Stimulated activated CD8-positive, alpha-beta memory T cell treated with anti-CD3 and anti-CD28 coated beads, Interleukin-12 subunit alpha, Interleukin-12 subunit beta, amount 100 ng/mL, for 4 hours (primary cell): ENCODE data around the gene GNAO1.

Experiments
- DNase-seq: peaks from one replicate; pipeline ENCODE4 v3.0.0-alpha.2; 2020; ENCODE audit warnings: low read depth

Gene GNAO1

DNA sequence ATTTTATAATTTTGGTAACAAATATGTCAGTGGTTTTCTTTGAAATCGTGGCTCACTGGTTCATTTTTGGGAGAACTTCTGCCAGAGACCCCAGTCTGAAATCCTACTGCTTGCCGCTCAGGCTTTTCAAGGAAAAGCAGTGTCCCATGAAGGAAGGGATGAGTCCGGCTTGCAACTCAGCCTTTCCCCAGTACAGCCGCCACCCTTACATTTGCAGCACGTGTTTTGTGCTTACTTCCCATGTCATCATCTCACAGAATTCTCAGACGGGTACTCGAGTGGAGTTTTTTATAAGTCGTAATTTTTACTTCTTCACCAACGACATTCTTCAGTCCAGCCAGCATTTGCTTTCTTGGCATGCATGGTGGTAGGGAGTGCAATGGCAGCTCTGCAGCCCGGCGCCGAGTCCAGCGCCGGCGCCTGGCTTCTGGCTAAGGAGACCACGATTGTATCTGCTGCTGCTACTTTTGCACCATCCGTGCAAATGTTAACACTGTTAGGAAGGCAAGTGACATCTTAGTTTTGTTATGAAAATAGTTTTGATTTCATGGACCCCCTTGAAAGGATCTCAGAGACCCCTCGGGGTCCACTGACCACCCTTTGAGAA is 123.1 kb downstream of the GNAO1 start:
- no peak for DNase-seq

- DNase-seq: no peak
These were observed 124.7 kb downstream of the GNAO1 start for GRCh38 chr16:56315955-56316354.

GRCh38 chr16:56316545-56316944 is 125.3 kb downstream of the GNAO1 start:
- no peak for DNase-seq

DNA sequence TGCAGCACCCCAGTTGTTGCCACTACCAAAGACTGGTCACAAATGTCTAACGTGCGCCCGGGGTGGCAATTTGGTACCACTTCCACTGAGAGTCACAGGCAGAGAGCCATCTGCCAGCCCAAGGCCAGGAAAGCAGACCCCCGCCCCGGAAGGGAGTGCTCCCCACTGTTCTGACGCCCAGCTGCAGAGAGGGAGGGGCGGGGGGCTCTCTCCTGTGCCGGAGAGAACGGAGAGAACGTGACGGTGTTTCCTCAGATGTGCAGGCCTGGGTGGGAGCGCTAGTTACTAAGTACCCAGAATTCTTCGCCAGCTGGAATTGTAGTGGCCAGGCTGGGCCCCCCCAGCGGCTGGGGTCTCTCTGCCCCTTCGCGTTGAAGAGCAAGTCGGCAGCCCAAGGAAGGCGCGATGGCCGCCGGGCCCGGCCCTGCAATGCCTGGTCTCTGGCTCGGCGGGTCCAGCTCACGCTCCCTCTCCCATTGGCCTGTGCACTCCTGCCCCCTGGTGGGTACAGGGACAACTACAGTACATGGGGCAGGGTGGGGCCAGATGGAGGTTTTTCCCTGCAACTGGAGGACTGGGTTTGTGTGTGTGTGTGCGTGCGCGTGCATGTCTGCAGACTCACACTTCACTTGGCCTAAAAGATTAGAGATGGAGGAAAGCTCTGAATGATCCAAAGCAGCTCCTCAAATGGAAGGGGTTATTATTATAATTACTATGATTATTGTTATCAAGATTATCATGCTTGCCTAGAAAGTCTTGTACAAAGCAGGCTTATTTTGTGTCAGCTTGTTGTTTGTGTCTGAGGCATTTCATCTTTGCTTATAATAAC is 126.9 kb downstream of the GNAO1 start:
- DNase-seq: peak; percentile 48

- DNase-seq: no peak
These were observed 127.5 kb downstream of the GNAO1 start for GRCh38 chr16:56318827-56319140.

DNA sequence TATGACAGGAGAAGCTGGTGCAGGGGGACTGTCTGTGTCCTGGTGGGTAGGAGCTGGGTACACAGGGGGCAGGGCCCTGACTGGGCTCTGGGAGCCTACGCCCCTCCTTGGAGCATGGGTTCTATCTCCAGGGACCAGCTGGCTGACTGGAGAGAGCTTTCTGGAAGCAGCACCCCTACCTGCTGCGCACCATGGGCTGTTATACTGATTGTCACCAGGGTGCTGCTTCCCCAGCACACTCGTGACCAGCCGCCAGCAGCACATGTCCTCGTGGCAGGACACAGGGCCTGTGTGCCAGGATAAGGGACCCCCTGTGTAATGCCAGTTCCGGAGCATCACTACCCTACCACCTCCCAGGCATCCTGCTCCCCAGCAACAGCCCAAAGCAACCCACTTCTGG is 128.1 kb downstream of the GNAO1 start:
- no peak for DNase-seq

DNA sequence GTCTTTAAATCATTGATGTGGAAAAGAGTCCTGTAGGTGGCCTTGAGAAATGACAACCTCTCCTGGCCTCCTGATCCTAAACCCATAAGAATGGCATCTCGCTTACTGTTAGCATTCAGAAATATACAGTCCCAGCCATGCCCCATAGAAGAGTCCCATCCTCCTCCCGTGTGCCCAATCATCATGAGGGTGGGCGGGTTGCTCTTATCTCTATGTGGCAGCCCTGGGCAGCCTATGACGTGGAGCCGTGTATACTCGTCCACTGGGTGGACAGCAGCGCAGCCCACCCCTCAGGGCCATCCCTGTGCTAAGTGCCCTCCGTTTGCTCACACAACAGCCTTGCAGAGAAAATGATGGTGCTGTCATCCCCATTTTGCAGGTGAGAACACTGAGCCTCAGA is 128.8 kb downstream of the GNAO1 start:
- no peak for DNase-seq

GRCh38 chr16:56320811-56321558 is 129.7 kb downstream of the GNAO1 start:
- DNase-seq: no peak

GRCh38 chr16:56321571-56321970 is 130.3 kb downstream of the GNAO1 start:
- DNase-seq: no peak

DNA sequence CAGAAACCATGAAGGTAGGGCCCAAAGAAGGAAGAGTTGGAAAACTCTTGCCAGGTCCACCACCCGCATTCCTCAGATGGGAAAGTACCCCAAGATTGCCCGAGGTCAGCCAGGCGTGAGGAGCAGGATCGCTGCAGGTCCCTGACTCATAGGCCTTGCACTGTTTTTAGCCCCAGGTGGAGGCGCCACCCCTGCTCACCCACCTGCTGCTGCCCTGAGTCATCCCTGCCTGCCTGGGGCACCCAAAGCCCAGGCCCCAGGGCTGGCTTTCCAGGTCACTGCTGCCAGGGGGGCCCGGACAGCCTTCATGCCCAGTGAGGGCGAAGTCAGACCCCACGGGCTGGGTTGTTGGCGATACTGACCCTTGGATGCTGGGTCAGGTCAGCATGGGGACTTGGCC is 133.1 kb downstream of the GNAO1 start:
- DNase-seq: no peak

GRCh38 chr16:56325956-56326355 is 134.7 kb downstream of the GNAO1 start:
- no peak for DNase-seq

DNA sequence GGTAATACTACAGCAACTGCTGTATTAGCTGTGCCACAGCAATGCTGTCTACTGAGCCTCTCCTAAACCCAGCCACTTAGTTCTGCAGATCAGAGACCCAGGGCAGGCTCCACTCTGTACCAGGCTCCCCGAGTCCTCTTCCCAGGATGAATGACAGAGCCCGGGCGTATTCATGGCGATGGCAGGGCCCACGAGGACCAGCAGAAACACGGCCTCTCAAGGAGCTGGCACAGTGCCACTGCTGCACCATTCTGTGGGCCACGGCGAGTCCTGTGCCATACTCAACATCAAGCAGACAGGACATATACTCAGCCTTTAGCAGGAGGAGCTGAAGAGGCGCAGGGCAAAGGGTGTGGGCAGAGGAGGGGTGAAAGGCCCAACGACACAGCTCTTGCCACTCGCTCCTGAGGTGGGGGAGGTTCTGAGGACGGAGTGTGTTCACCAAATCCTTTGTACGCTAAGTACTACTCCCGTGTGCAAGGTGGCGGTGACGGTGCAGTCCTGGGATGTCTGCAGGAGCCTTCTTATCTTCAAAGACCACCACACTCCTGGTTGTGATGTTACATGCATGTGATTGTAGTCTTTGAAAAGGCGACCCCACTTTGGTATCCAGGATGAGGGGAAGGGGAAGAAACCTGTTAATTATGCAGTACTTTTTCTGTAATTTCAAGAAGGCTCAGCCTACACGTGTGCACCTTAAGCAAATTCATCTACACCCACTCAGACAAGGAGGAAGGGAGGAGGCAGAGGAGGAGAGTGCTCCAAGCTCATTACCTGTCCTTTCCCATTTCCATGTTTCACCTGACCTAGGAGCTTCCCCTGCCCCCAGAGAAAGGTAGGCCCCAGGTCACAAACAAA is 136.0 kb downstream of the GNAO1 start:
- no peak for DNase-seq

DNA sequence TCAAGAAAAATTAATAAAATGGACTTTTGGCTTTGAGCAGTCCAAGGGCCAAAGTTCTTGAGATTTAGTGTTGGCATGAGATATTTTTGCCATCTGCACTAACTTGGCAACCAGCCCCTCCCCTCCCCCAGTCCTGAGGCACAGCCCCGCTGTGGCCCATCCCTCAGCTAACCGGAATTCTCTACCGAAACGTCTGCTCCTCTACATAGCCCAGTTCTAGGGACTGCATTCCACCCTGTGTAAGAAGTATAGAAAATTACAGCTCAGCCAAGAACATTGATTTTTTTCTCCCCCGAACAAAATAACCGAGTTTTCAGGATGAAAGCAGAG is 136.6 kb downstream of the GNAO1 start:
- no peak for DNase-seq

GRCh38 chr16:56328276-56329022 is 137.2 kb downstream of the GNAO1 start:
- no peak for DNase-seq

DNA sequence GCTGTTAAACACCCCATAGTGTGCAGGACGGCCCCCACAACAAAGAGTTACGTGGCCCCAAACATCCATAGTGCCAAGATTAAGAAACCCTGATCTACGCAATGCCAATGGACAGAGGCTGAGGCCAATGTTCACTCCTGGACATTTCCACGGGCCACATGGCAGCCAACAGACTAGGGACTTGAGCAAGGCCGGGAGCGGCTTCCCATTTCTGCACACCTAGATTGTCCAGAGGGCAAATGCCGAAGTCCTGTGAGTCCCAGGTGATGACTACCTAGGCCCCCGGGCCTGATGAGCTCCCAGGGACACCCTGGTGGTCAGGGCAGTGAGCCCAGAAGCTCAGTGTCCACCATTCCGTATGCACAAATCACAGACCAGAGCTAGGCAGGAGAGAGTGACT is 138.6 kb downstream of the GNAO1 start:
- DNase-seq: no peak

GRCh38 chr16:56330476-56330875 is 139.2 kb downstream of the GNAO1 start:
- DNase-seq: no peak

DNA sequence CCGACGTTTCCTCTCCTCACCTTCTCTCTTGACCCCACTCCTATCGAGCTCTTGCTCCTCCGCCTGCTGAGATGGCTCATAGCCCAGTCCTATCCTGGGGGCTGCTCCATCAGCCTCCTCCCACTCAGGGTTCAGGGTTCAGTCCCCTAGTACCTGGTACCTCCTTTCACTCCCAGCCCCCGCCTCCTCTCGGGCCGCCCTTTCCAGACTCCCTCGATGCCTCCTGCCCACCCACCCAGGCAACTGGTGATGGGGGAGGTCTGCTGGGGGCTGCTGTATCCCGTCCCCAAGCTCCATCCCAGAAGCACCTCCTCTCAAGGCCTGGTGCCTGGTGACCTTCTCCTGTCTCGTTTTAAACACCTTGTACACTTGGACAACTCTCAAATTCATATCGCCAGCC is 140.1 kb downstream of the GNAO1 start:
- DNase-seq: no peak

DNA sequence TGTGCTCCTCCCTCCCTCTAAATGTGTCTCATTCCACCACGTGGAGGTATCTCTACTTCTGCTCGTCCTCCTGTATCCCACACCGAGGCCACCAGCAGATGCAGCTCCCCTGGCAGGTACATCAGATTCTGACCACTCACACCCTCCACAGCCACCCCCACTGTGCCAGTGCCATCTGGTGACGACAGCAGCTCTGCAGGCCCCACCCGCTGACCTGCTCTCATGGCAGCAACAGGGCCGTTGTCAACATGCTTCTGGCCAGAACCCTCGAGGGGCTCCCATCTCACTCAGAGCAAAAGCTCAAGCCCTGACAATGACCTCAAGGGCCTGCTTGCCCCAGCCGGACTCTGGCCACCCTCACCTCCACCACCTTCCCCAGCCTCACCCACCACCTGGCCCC is 140.6 kb downstream of the GNAO1 start:
- no peak for DNase-seq

DNA sequence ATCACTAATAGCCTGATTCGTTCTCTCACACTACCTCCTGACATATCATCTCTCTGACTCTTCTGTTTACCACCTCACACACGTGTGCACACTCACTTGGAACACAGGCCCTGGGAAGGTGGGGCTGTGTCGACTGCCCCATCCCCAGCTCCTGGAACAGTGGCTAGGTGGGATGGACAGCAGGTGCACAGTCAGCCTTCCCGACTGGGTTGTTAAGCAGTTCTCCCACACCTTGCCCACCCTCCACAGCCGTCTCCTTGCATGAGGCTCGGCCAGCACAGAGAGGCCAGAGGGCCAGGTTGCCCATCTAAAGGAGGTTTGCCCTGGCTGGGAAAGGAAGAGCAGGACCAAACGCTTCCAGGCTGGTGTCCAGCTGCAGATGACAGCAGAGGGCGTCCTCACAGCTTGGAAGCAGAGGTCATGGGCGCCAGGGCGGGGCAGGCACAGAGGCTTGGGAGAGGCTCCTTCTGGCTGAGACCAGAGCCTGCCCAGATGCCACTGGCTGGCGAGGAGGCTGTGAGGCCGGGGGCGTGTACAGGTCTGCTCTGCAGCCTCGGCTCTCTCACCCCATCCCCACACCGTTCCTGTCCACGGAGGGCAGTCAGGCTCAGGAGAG is 141.3 kb downstream of the GNAO1 start:
- no peak for DNase-seq

GRCh38 chr16:56334761-56335160 is 143.5 kb downstream of the GNAO1 start:
- no peak for DNase-seq

DNA sequence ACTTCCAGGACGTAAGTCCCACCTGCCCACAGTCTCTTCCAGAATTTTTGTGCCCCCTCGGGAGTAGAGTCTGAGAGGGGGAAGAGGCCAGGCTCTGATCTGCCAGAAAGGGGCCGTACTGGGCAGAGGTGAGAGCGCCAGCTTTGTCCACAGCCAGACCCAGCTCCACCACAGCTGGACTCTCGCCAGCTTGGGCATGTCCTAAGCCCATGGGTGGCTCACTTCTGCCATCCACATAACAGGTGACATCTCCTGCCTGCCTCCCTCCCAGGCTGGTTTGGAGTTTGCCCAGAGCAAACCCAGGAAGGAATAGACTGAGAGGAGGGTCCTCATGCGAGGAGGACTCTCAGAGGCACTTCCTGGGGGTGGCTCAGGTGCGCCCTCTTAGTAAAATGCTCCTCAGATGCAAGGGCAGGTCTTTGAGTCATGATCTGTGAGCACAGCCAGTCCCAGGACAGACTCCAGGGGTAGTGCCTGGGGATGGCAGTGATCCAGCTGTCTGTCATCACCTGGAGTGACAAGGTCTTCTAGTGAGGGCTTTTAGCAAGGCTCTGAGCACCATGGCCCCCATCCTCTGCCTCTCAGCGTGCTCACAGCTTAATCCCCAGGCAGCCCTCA is 144.9 kb downstream of the GNAO1 start:
- no peak for DNase-seq
